SK-N-MC (cell line): Measurements from ENCODE around the gene SAMD11.

Experiments used
- EZH2 ChIP-seq: fragments of 200-600 bp; sonication (generic); IDR thresholded peaks from one replicate; pipeline ENCODE4 v1.6.1; 2017; ENCODE audit warnings: antibody characterized with exemption
- POLR2AphosphoS5 ChIP-seq: IDR thresholded peaks from 2 replicates; pipeline ENCODE4 v1.6.1; 2012; ENCODE audit warnings: mild to moderate bottlenecking, low read depth, low read length, borderline replicate concordance

GRCh38 chr1:923991-924655 lies 400 bp downstream of the SAMD11 start:
- TF ChIP-seq POLR2AphosphoS5, result no peak
- TF ChIP-seq EZH2, result no peak
